B cell (primary cell): ENCODE data around the gene TRABD. TPM values are rescaled to one million over a fixed set of nuclear protein-coding genes. Genes with fewer than 3 reads are reported as not detected.

ENCODE experiments used
- ATAC-seq: fragments of 200-7000 bp; cut with Tn5 transposase; one replicate; pipeline ENCODE4 v1.10.0; 2021; ENCODE audit warnings: low read depth, mild to moderate bottlenecking, moderate number of reproducible peaks, moderate library complexity
- CTCF ChIA-PET: fragments of 350-600 bp; sonication (Branson Sonifier 250); formaldehyde crosslinking; loops from one replicate; lab custom pipeline; 2021; ENCODE audit warnings: antibody characterized with exemption, inconsistent platforms; lab: Charles Lee
- POLR2A ChIA-PET: fragments of 350-600 bp; sonication (Branson Sonifier 250); formaldehyde crosslinking; loops from one replicate; lab custom pipeline; 2021; ENCODE audit warnings: antibody characterized with exemption; lab: Charles Lee
- DNase-seq: peaks from one replicate; pipeline ENCODE4 v3.0.0; 2013
- H2AFZ ChIP-seq: 2 replicates; pipeline ENCODE4 v1.6.1; 2012; ENCODE audit warnings: mild to moderate bottlenecking, low read depth, low read length; ENCODE audit not compliant: insufficient read depth, poor library complexity, severe bottlenecking
- H3K27ac ChIP-seq, 2 donors: 1 replicate in 1 of 2; 2 replicates in 1 of 2; pipeline ENCODE4 v1.5.1; 2012 to 2013; ENCODE audit warnings: low read length in 2 of 2, mild to moderate bottlenecking in 2 of 2, moderate library complexity in 1 of 2
- H3K27me3 ChIP-seq, 4 experiments: fragments of 200-600 bp in 1 of 4; sonication (generic) in 1 of 4; replicated peaks in 1 of 4; 1 replicate in 2 of 4; 2 replicates in 2 of 4; pipeline versions ENCODE4 v1.6.1 to v1.7.0; 2013 to 2016; ENCODE audit warnings: low read length in 3 of 4, mild to moderate bottlenecking in 2 of 4, mixed read lengths in 1 of 4, moderate library complexity in 1 of 4; ENCODE audit not compliant: insufficient read depth in 4 of 4, control insufficient read depth in 3 of 4; ENCODE audit errors: control extremely low read depth in 1 of 4
- H3K36me3 ChIP-seq, 2 experiments: replicated peaks in 1 of 2; 1 replicate in 1 of 2; 2 replicates in 1 of 2; pipeline versions ENCODE4 v1.6.1 to v1.7.1; 2013; ENCODE audit warnings: low read length in 1 of 2; ENCODE audit not compliant: insufficient read depth in 2 of 2, control insufficient read depth in 1 of 2; ENCODE audit errors: control extremely low read depth in 1 of 2, extremely low read depth in 1 of 2
- H3K4me1 ChIP-seq, 2 donors: fragments of 200-600 bp in 1 of 2; sonication (generic) in 1 of 2; 1 replicate in 1 of 2; 2 replicates in 1 of 2; pipeline versions ENCODE4 v1.5.1 to v1.6.1; 2013 to 2017; ENCODE audit warnings: low read length in 2 of 2; ENCODE audit not compliant: control insufficient read depth in 2 of 2, insufficient read depth in 2 of 2
- H3K4me2 ChIP-seq: replicated peaks from 2 replicates; pipeline ENCODE3; 2012; ENCODE audit warnings: mild to moderate bottlenecking, low read depth, low read length; ENCODE audit not compliant: poor library complexity, severe bottlenecking
- H3K4me3 ChIP-seq, 5 experiments: fragments of 200-600 bp in 1 of 5; sonication (generic) in 1 of 5; 1 replicate in 3 of 5; 2 replicates in 2 of 5; pipeline versions ENCODE4 v1.5.1 to v1.7.0; 2011 to 2016; ENCODE audit warnings: low read length in 4 of 5, mild to moderate bottlenecking in 4 of 5, low read depth in 2 of 5, control low read depth in 1 of 5, moderate library complexity in 1 of 5; ENCODE audit not compliant: insufficient read depth in 1 of 5; ENCODE audit errors: control extremely low read depth in 1 of 5, extremely low read depth in 1 of 5
- H3K79me2 ChIP-seq: fragments of 200-600 bp; sonication (generic); one replicate; pipeline ENCODE4 v1.6.0; 2016; ENCODE audit warnings: low read length; ENCODE audit not compliant: control insufficient read depth, insufficient read depth
- H3K9ac ChIP-seq: fragments of 200-600 bp; sonication (generic); 2 replicates; pipeline ENCODE4 v1.6.1; 2017; ENCODE audit warnings: mild to moderate bottlenecking, low read length, moderate library complexity
- H3K9me3 ChIP-seq, 3 donors: one replicate each; pipeline versions ENCODE4 v1.6.1 to v1.7.1; 2013; ENCODE audit warnings: low read length in 2 of 3; ENCODE audit not compliant: control insufficient read depth in 2 of 3, insufficient read depth in 1 of 3; ENCODE audit errors: control extremely low read depth in 1 of 3
- H4K20me1 ChIP-seq: 2 replicates; pipeline ENCODE4 v1.6.0; 2012; ENCODE audit warnings: mild to moderate bottlenecking, low read length; ENCODE audit not compliant: insufficient read depth, control insufficient read depth, poor library complexity, severe bottlenecking
- H3K27ac Mint-ChIP-seq: one replicate; pipeline ENCODE4 v1.8.0; 2021; ENCODE audit warnings: mixed read lengths
- H3K27me3 Mint-ChIP-seq: one replicate; pipeline ENCODE4 v1.8.0; 2021; ENCODE audit warnings: mixed read lengths
- H3K4me1 Mint-ChIP-seq: one replicate; pipeline ENCODE4 v1.8.0; 2021; ENCODE audit warnings: mixed read lengths
- H3K4me3 Mint-ChIP-seq: one replicate; pipeline ENCODE4 v1.8.0; 2021; ENCODE audit warnings: mixed read lengths
- H3K9me3 Mint-ChIP-seq: one replicate; pipeline ENCODE4 v1.8.0; 2022; ENCODE audit warnings: mixed read lengths; ENCODE audit not compliant: insufficient read depth
- CTCF ChIP-seq: fragments of 200-600 bp; IDR thresholded peaks from one replicate; pipeline ENCODE4 v1.8.0; 2022; ENCODE audit warnings: antibody characterized with exemption, mild to moderate bottlenecking
- EZH2 ChIP-seq: IDR thresholded peaks from 2 replicates; pipeline ENCODE4 v1.6.1; 2012; ENCODE audit warnings: borderline replicate concordance, low read depth, mild to moderate bottlenecking, moderate library complexity, low read length; ENCODE audit not compliant: insufficient read depth, poor library complexity, severe bottlenecking
- WGBS: methylation state at CpG from one replicate; pipeline ENCODE4 v1.1.5; 2013; ENCODE audit warnings: missing lambda C conversion rate; ENCODE audit not compliant: insufficient coverage; 5-methylcytosine and 5-hydroxymethylcytosine counted together
- intact Hi-C: fragments of 100-400 bp; cut with micrococcal nuclease; formaldehyde crosslinking; loops from one replicate; pipeline ENCODE4 v1.10.0; 2022
- polyA plus RNA-seq: library from polyadenylated mRNA; depleted of rRNA; stranded (reverse); fragments of >200 nt; gene quantifications from 2 replicates; pipeline ENCODE4 v1.2.3, GENCODE V29; 2012
- total RNA-seq, 2 donors: library from RNA; stranded (reverse); fragments of 120-200 nt in 1 of 2; gene quantifications; 1 replicate in 1 of 2; 2 replicates in 1 of 2; pipeline versions ENCODE4 v1.2.3 to v1.2.4, GENCODE V29; 2013 to 2022

Gene TRABD
- total and polyA plus RNA-seq, 2 donors (not counting 1 experiment from before 2014, with no cell fraction given): 164 to 200 TPM

GRCh38 chr22:50165436-50166123 lies 20.1 kb upstream of the TRABD start:
- Mint-ChIP-seq H3K9me3 (no peaks in the 10 kb centered on the region), H3K4me3 (no peak overlapping the region), H3K4me1 (peaks cover 7% of the 10 kb centered on the region), H3K27me3 (peaks cover 44% of the 10 kb centered on the region), H3K27ac (no peak overlapping the region)
- Histone ChIP-seq H2AFZ (no peak overlapping the region), H3K4me2 (no peak overlapping the region), H3K79me2 (no peaks in the 10 kb centered on the region), H3K9me3 (peaks cover 0 to 5% (median 0%) of the 10 kb centered on the region in 3 donors), H3K4me3 (no peak overlapping the region), H3K27me3 (peaks cover 0 to 17% (median 10%) of the 10 kb centered on the region in 4 experiments), H3K9ac (no peak overlapping the region), H3K27ac (no peak overlapping the region), H4K20me1 (no peaks in the 10 kb centered on the region), H3K4me1 (peaks cover 5% of the 10 kb centered on the region in 2 donors), H3K36me3 (no peaks in the 10 kb centered on the region)
- no peak for DNase-seq
- intact Hi-C loops: no loop called here
- ChIA-PET CTCF (interaction anchor here (1.7 kb wide), 1 partner anchor 25 kb away, joined by 4 read pairs; no protein-coding TSS in a partner anchor), POLR2A (no interaction called here)
- TF ChIP-seq EZH2: no peak
- TF ChIP-seq CTCF: no peak
- ATAC-seq: no peak
- 95% methylated on average over 28 of the region's 28 CpGs for WGBS
